Nephron progenitor cell (in vitro differentiated cells): ENCODE data around the gene PPP1R1B.

ENCODE experiments used
- DNase-seq: peaks from one replicate; pipeline ENCODE4 v3.0.0; 2021
- H3K27ac Mint-ChIP-seq: 2 replicates; pipeline ENCODE4 v1.8.0; 2021; ENCODE audit warnings: mild to moderate bottlenecking, moderate library complexity, mixed read lengths
- H3K27me3 Mint-ChIP-seq: 2 replicates; pipeline ENCODE4 v1.8.0; 2021; ENCODE audit warnings: mild to moderate bottlenecking, low read depth, mixed read lengths; ENCODE audit not compliant: poor library complexity
- H3K36me3 Mint-ChIP-seq: 2 replicates; pipeline ENCODE4 v1.8.0; 2021; ENCODE audit warnings: low read depth, mixed read lengths
- H3K4me1 Mint-ChIP-seq: 2 replicates; pipeline ENCODE4 v1.8.0; 2021; ENCODE audit warnings: mixed read lengths
- H3K4me3 Mint-ChIP-seq: 2 replicates; pipeline ENCODE4 v1.8.0; 2021; ENCODE audit warnings: mild to moderate bottlenecking, moderate library complexity, mixed read lengths
- H3K9me3 Mint-ChIP-seq: 2 replicates; pipeline ENCODE4 v1.8.0; 2021; ENCODE audit warnings: mild to moderate bottlenecking, moderate library complexity, mixed read lengths
- TF ChIP-seq, protein P1 (sequence below): fragments of 200-600 bp; sonication (generic); IDR thresholded peaks from 2 replicates; pipeline ENCODE4 v1.5.0; 2021; ENCODE audit warnings: antibody characterized with exemption

Gene PPP1R1B

DNA sequence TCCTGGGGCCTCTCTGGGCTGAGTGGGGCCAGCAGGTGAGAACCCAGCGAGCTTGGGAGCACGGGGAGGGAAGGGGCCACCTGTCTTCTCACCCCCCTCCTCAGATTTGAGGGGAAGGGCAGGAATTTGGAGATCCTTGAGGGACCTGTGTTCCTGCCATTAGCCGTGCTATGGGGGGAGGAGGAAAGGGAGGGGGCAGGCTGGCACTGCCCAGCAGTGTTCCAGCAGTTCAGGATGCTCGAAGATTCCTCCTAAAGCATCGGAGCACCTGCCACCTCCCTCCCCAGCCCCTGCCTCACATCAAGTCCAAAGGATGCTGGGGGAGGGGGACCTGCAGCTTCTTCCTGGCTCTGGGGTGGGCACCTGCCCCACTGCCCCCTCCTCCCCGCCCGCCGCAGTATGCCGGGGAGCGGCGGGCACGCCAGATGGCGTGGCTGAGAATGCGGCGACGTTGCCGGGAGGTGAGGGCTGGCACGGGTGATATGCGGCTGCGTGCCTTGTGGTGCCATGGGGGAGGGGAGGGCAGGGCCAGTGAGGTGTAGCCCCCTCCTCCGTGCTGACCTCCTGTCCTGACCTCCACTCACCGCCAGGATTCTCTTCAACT, 14.4 kb upstream of the PPP1R1B start:
- TF ChIP-seq, protein P1, sequence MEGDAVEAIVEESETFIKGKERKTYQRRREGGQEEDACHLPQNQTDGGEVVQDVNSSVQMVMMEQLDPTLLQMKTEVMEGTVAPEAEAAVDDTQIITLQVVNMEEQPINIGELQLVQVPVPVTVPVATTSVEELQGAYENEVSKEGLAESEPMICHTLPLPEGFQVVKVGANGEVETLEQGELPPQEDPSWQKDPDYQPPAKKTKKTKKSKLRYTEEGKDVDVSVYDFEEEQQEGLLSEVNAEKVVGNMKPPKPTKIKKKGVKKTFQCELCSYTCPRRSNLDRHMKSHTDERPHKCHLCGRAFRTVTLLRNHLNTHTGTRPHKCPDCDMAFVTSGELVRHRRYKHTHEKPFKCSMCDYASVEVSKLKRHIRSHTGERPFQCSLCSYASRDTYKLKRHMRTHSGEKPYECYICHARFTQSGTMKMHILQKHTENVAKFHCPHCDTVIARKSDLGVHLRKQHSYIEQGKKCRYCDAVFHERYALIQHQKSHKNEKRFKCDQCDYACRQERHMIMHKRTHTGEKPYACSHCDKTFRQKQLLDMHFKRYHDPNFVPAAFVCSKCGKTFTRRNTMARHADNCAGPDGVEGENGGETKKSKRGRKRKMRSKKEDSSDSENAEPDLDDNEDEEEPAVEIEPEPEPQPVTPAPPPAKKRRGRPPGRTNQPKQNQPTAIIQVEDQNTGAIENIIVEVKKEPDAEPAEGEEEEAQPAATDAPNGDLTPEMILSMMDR: no peak
- Mint-ChIP-seq H3K9me3 (no peaks in the 10 kb centered on the region), H3K36me3 (no peaks in the 10 kb centered on the region), H3K4me3 (no peak overlapping the region), H3K27me3 (peaks cover 97% of the 10 kb centered on the region), H3K27ac (no peak overlapping the region), H3K4me1 (no peaks in the 10 kb centered on the region)
- peak; percentile 4 for DNase-seq

DNA sequence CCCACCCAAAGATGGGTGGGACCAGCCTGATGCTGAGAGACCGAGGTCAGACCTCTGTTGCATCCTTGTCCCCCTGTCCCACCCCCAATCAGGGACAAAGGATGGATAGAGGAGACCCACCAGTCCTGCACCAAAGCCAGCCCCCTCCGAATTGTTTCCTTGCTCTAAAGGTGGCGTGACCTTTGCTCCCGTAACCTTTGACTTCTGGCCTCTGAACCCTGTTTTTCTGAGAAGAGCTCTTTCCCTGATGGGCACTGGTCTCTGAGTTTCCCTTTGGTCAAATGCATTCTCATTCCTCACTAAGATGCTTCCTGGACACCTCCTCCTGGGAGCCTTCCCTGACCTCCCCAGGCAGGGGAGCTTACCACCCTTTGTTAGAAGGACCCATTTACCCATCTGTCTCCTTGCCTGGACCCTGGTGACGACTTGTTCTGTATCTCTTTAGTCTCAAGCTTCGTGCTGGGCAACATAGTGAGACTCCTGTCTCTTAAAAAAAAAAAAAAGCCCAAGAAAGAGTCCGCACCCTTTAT, 13.8 kb upstream of the PPP1R1B start:
- Mint-ChIP-seq H3K27ac (no peak overlapping the region), H3K36me3 (no peaks in the 10 kb centered on the region), H3K9me3 (no peaks in the 10 kb centered on the region), H3K27me3 (peaks cover 95% of the 10 kb centered on the region), H3K4me1 (no peaks in the 10 kb centered on the region), H3K4me3 (no peak overlapping the region)
- TF ChIP-seq, protein P1: no peak
- DNase-seq: peak; percentile 6

DNA sequence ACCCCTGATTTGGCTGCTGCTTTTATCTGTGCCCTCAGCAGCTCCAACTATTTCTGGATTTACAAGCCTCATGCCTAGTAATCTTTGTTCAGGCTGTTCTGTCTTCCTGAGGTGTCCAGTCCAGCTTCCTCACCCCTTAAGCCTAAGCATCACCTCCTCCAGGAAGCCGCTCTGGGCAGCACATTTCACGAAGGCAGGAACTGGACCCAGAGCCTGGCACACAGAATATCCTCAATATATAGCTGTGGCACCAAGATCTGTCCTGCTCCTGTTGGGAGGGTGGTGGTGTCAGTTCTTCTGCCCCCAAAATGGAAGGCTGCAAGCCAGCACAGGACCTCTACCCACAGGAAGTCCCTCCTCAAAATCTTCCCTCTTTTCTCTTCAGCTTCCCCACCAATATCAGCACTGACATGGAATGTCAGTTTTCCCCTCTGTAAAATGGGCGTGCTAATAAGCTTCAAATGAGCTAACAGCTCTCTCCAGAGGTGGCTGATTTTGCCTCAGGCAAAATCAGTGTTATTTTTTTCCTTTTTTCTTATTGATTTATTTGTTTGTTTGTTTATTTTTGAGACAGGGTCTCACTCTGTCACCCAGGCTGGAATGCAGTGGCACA, 12.1 kb upstream of the PPP1R1B start:
- TF ChIP-seq, protein P1: no peak
- Mint-ChIP-seq H3K27me3 (peaks cover 95% of the 10 kb centered on the region), H3K9me3 (no peaks in the 10 kb centered on the region), H3K27ac (no peak overlapping the region), H3K4me1 (no peaks in the 10 kb centered on the region), H3K36me3 (no peaks in the 10 kb centered on the region), H3K4me3 (no peak overlapping the region)
- DNase-seq: no peak

DNA sequence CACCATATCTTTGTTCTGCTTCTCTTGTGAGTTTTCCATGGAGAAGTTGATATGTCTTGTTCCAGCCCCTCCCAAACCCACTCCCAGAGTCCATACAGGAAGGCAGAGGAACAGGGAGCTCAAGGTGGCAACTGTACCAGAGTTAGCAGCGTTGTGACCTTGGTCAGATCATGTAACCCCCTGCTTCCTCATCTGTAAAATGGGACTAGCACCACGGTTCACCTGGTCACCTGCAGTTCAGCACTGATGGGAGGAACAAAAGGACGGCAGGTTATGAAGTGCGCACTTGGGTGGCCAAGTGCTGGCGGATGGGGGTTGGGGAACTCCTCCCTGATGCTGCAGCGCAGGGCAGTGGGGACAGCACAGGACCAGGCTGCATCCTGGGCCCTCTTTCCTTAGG, 11.3 kb upstream of the PPP1R1B start:
- Mint-ChIP-seq H3K27ac (no peak overlapping the region), H3K27me3 (peaks cover 95% of the 10 kb centered on the region), H3K9me3 (no peaks in the 10 kb centered on the region), H3K36me3 (no peaks in the 10 kb centered on the region), H3K4me1 (no peaks in the 10 kb centered on the region), H3K4me3 (no peak overlapping the region)
- TF ChIP-seq, protein P1: no peak
- no peak for DNase-seq

DNA sequence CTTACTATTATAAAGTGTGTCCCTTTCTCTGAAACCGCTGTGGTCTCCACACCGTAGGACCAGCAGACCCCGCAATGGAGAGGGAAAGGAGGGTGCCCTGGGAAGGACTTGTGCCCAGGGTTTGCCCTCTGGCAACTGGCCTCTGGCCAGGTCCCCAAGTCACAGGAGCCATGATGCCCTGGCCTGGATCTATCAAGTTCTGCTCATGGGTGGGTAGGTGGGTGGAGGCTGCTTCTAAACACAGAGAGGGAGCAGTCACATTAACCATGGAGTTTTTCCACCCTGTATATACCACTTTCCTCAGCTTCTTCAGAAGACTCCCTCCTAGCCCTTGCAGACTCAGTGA, 9.7 kb upstream of the PPP1R1B start:
- TF ChIP-seq, protein P1: no peak
- H3K27me3 Mint-ChIP-seq: peaks cover 95% of the 10 kb centered on the region
- no peaks in the 10 kb centered on the region for H3K36me3 Mint-ChIP-seq
- H3K9me3 Mint-ChIP-seq: no peaks in the 10 kb centered on the region
- H3K27ac Mint-ChIP-seq: no peak overlapping the region
- H3K4me1 Mint-ChIP-seq: no peaks in the 10 kb centered on the region
- peak overlapping the region; percentile 45 for H3K4me3 Mint-ChIP-seq
- no peak for DNase-seq
